Muscle layer of duodenum (tissue), 2 donors: Measurements from ENCODE around the gene PHF23.

Experiments used
- H3K27ac ChIP-seq: one replicate; pipeline ENCODE4 v1.7.0; 2013; ENCODE audit warnings: mild to moderate bottlenecking, low read length
- H3K27me3 ChIP-seq: one replicate; pipeline ENCODE4 v1.7.0; 2013; ENCODE audit warnings: low read depth, mild to moderate bottlenecking, control low read depth, low read length
- H3K36me3 ChIP-seq, 2 donors: one replicate each; pipeline ENCODE4 v1.7.0; 2013; ENCODE audit warnings: low read length in 2 of 2, control low read depth in 1 of 2, mild to moderate bottlenecking in 1 of 2; ENCODE audit not compliant: insufficient read depth in 2 of 2, control insufficient read depth in 1 of 2
- H3K4me1 ChIP-seq, 2 donors: one replicate each; pipeline ENCODE4 v1.7.0; 2013; ENCODE audit warnings: low read length in 2 of 2, mild to moderate bottlenecking in 2 of 2, control low read depth in 1 of 2, moderate library complexity in 1 of 2; ENCODE audit not compliant: insufficient read depth in 2 of 2, control insufficient read depth in 1 of 2
- H3K4me3 ChIP-seq, 2 donors: one replicate each; pipeline ENCODE4 v1.7.0; 2013; ENCODE audit warnings: low read length in 2 of 2, low read depth in 1 of 2, mild to moderate bottlenecking in 1 of 2
- H3K9me3 ChIP-seq, 2 donors: one replicate each; pipeline ENCODE4 v1.7.0; 2013; ENCODE audit warnings: low read length in 2 of 2, control low read depth in 1 of 2, mild to moderate bottlenecking in 1 of 2; ENCODE audit not compliant: control insufficient read depth in 1 of 2
- donor health status: healthy.

PHF23 gene

DNA sequence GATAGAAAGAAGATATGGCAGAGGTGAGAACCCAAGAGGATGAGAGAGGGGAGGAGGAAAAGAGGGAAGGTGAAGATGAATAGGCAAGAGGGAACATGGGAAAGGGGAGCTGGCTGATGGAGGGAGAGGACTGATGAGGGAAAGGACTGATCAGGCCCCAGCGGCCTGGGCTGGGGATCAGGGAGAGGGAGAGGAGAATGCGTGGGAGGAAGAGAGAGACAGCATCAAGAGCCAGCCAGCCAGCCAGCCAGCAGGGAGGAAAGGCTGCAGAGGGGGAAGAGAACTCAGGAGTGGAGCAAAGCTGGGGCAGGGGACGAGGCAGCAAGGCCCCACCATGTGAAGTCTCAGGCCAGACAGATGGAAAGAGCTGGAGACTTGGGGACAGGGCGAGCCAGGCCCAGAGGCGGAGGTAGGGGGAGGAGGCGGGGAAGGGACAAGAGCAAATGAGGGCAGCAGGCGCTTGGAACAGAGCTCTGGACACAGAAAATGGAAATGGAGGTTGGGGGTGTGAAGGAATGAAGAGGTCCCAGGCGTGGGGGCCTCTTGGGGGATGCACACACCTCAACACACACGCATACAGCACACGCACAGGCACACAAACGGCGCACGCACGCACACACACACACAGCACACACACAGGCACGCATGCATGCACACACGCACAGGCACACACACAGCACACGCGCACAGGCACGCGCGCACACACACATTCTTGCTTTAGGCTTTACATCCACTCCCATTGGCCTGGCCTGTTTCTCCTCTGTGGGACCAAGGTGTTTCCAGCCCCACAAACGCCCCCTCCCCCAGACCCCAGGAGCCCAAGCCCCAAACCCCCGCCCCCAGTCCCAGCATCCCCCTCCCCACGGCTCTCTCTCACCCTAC lies 31.9 kb downstream of the PHF23 start:
- Histone ChIP-seq H3K27me3 (no peaks in the 10 kb centered on the region), H3K9me3 (no peaks in the 10 kb centered on the region), H3K36me3 (peaks cover 14% of the 10 kb centered on the region in 2 donors), H3K4me3 (no peak overlapping the region), H3K27ac (peak overlapping the region; percentile 27), H3K4me1 (peaks cover 0 to 4% of the 10 kb centered on the region in 2 donors)

DNA sequence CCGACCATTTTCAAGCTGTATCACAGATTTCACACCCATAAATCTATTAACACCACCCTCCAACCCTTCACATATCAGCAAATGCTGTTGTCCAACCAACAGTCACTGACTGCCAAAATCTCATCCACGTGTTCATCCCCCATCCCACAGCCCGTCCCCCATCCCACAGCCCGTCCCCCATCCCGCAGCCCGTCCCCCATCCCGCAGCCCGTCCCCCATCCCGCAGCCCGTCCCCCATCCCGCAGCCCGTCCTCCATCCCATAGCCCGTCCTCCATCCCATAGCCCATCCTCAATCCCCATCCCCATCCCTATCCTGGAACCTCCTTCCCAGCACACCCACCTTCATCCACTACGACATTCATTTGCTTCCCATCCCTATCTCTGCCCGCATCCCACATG lies 33.7 kb downstream of the PHF23 start:
- H3K27me3 ChIP-seq: no peaks in the 10 kb centered on the region
- peaks cover 0 to 4% of the 10 kb centered on the region in 2 donors for H3K4me1 ChIP-seq
- H3K4me3 ChIP-seq: peak overlapping the region; percentile 55 to 69
- peak overlapping the region; percentile 51 for H3K27ac ChIP-seq
- H3K9me3 ChIP-seq: no peaks in the 10 kb centered on the region
- peaks cover 14 to 27% of the 10 kb centered on the region in 2 donors for H3K36me3 ChIP-seq

DNA sequence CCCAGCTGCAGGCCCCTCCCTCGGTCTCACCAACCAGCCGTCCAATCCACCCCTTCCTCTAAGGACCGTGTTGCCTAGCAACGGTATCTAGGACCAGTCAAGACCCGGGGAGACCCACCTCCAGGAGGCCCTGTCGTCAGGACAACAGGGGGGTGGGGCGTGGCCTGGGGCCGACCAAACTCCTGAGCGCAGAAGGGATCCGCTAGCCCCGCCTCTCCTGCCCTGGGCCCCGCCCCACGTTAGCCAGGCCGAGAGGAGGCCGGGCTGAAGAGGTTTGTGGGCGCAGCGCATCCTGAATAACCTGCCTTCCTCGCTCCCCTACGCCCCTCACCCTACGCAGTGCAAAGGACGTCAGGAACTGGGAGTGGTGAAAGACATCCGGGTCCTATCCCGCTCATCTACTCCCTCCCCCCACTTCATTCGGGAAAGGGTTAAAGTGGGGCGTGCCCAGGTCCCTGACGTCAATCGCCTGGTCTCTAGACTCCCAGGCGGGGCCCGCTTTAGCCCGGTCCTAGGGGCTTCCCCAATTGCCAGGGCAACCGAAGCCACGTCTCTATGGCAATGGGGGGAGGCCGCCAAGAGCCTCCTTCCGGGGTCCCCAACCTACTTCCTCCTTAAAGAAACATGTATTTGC lies 34.3 kb downstream of the PHF23 start:
- Histone ChIP-seq H3K9me3 (no peaks in the 10 kb centered on the region), H3K4me1 (peaks cover 0 to 4% of the 10 kb centered on the region in 2 donors), H3K36me3 (peaks cover 14 to 27% of the 10 kb centered on the region in 2 donors), H3K27ac (peak overlapping the region; percentile 51), H3K4me3 (peak overlapping the region; percentile 55 to 69), H3K27me3 (no peaks in the 10 kb centered on the region)

DNA sequence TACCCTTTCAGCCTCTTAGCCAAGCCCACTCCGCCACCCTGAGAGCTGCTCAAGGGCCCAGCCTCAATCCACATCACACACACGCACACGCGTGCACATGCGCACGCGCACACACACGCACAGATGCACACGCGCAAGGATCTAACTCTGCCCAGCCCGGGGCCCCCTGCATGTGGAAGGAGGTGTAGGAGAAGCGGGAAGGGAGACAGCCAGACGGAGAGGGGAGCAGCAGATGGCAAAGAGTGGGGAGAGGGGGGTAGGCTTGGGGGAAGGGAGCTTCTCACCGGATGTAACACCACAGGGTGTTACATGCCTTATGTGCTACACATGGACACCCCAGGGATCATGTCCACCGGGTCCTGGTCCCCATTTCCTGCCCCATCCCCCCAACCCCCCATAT lies 34.9 kb downstream of the PHF23 start:
- Histone ChIP-seq H3K36me3 (peaks cover 14 to 27% of the 10 kb centered on the region in 2 donors), H3K27ac (no peak overlapping the region), H3K4me3 (peak overlapping the region; percentile 55 to 69), H3K9me3 (no peaks in the 10 kb centered on the region), H3K4me1 (peaks cover 0 to 4% of the 10 kb centered on the region in 2 donors), H3K27me3 (no peaks in the 10 kb centered on the region)

DNA sequence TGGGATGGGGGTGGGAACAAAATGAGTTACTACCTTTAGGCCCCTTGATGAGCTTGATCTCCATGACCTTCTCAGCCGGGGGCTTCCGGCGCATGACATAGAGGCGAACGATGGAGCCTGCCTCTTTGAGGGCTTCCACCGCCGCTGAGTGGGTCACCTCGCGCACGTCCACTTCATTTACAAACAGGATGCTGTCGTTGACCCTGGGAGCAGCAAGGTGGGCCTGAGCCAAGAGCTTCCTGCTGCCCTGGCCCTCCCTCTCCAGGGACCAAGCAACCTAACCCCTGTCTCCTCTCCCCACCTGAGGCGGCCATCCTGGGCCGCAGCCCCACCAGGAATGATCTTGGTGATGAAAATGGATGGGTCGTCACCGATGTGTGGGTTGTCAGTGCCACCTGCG lies 35.9 kb downstream of the PHF23 start:
- Histone ChIP-seq H3K27ac (no peak overlapping the region), H3K36me3 (peaks cover 14 to 30% of the 10 kb centered on the region in 2 donors), H3K9me3 (no peaks in the 10 kb centered on the region), H3K4me1 (peaks cover 0 to 4% of the 10 kb centered on the region in 2 donors), H3K4me3 (no peak overlapping the region), H3K27me3 (no peaks in the 10 kb centered on the region)

DNA sequence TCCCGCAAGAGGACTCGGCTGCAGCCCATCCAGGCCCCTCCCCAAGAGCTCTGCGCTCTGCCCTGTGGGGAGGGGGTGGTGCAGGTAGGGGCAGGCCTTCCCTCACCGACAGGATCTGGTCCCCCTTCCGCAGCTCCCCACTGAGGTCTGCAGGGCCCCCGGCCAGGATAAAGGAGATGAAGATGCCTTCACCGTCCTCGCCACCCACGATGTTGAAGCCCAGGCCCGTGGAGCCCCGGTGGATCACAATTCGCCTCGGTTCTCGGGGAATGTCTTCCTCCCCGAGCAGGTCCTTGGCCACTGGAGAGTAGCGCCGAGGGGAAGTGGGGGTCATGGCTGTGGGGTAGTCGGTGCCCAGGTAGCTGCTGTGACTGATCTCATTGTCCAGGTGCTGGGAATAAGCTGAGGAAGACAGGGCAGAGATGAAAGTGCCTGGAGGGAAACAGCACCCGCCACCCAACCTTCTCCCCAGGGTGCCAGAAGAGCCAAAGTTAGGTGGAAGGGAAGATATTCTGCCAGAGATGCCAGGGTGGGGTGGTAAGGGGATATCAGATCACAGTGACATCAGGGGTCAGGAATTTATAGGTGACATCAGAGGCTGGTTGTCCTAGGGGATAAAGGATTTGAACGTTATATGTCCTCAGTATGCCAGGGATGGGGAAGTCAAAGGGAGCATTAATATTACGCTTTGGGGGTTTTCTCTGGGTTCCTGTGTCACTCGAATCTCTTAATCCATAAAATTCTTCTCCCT lies 42.4 kb downstream of the PHF23 start:
- Histone ChIP-seq H3K9me3 (no peaks in the 10 kb centered on the region), H3K4me3 (no peak overlapping the region), H3K4me1 (no peaks in the 10 kb centered on the region), H3K27me3 (no peaks in the 10 kb centered on the region), H3K36me3 (peaks cover 22 to 55% of the 10 kb centered on the region in 2 donors), H3K27ac (no peak overlapping the region)

DNA sequence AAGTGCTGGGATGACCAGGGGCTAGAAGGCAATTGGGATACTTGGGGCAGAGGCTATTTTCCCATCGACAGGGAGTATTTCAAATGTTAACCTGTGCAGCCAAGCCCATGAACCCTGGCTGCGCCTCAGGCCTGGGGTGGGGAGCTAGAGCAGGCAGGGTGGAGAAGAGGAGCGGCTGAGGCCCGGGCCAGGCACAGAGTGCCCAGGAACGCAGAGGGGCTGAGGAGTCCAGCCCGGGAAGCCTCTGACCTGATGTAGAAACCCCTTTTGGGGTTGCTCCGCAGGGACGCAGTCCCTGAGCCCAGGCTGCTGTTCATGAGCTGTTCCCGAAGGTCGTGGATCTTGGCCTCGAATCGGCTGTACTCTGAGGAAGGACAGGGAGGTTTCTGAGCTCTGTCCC lies 43.3 kb downstream of the PHF23 start:
- H3K4me3 ChIP-seq: no peak overlapping the region
- no peaks in the 10 kb centered on the region for H3K27me3 ChIP-seq
- H3K36me3 ChIP-seq: peaks cover 25 to 56% of the 10 kb centered on the region in 2 donors
- no peaks in the 10 kb centered on the region for H3K4me1 ChIP-seq
- H3K9me3 ChIP-seq: no peaks in the 10 kb centered on the region
- H3K27ac ChIP-seq: no peak overlapping the region

DNA sequence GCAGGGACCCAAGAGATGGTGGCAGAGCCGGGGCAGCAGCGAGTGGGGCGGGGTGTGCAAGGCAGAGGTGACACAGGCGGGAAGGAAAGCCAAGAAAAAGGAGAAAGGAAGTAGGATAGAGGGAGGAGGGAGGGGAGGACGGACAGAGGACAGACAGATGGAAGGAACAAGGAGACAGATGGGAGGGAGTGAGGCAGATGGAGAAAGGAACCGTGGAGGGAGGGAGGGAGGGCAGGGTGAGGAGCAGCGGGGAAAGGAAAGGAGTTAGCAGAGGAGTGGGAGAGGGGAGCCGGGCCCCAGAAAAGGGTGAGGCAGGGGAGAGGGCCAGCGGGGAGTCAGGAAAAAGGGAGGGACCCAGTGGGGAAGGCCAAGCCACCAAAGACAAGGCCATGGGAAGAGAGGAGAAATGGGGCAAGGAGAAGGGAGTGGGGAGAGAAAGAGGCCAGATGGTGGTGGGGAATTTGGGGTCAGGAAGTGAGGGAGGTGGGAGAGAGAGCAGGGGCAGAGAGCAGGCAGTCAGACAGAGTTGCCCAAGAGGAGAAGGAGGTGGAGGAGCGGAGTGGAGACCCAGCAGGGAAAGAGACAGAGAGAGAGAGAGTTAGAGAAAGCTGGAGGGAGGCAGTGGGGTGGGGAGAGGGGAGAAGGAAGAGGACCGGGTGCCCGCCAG lies 46.9 kb downstream of the PHF23 start:
- no peaks in the 10 kb centered on the region for H3K9me3 ChIP-seq
- peaks cover 21 to 63% of the 10 kb centered on the region in 2 donors for H3K36me3 ChIP-seq
- H3K4me1 ChIP-seq: no peaks in the 10 kb centered on the region
- H3K27me3 ChIP-seq: no peaks in the 10 kb centered on the region
- H3K27ac ChIP-seq: no peak overlapping the region
- H3K4me3 ChIP-seq: no peak overlapping the region

DNA sequence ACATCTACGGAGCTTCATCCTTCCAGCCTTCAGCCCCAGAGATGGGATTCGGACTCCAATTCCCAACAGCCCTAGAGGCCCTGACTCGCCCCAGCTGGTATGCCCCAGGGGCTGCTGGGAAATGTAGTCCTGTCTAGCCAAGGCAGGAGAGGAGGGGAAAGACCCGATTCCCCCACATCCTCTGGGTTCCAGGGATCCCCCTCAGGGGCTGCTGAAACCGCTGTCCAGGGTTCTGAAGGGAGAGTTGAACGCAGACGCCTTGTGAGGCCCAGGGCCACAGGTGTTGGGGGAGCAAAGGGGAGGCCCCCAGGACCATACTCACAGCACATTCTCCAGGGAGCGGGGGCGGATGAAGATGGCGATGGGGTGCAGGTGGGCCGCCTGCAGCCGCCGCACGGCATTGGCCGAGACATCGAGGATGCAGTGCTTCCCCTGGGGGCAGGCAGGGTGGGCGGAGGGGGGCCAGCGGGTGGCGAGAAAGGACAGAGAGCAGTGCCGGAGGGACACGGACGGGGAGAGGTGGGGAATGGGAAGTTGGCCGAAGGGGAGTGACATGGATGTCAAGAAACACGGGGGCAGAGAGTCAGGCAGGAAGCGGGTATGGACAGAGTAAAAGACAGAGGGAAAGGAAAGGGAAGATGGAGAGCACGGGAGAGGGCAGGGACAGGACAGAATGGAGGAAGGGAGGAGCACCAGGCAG lies 47.5 kb downstream of the PHF23 start:
- H3K36me3 ChIP-seq: peaks cover 17 to 57% of the 10 kb centered on the region in 2 donors
- H3K27me3 ChIP-seq: no peaks in the 10 kb centered on the region
- no peak overlapping the region for H3K27ac ChIP-seq
- H3K9me3 ChIP-seq: no peaks in the 10 kb centered on the region
- H3K4me1 ChIP-seq: no peaks in the 10 kb centered on the region
- no peak overlapping the region for H3K4me3 ChIP-seq

DNA sequence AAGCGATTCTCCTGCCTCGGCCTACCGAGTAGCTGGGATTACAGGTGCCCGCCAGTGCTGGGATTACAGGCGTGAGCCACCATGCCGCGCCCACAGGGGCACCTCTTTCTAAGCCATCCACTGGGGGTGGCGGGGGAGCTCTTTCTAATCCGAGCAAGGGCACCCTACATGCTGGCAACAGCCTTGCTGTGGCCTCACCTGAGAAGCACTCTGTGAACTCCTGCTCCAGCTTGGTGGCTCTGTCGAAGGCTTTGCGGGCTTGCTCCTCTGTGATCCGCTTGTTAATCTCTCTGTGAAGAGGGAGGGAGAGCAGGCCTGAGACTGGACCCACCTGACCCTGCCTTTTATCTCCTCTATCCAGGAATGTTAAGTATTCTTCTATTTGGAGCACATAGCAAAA lies 48.2 kb downstream of the PHF23 start:
- Histone ChIP-seq H3K4me1 (no peaks in the 10 kb centered on the region), H3K36me3 (peaks cover 10 to 51% of the 10 kb centered on the region in 2 donors), H3K4me3 (no peak overlapping the region), H3K9me3 (no peaks in the 10 kb centered on the region), H3K27ac (no peak overlapping the region), H3K27me3 (no peaks in the 10 kb centered on the region)
